ENCODE measurements around the gene OCIAD2.
"Not testable (repeated sequence)": the region's sequence is repeated elsewhere in the genome, so short reads cannot be mapped to it uniquely, and the experiment has no call there.

OCIAD2 gene

DNA sequence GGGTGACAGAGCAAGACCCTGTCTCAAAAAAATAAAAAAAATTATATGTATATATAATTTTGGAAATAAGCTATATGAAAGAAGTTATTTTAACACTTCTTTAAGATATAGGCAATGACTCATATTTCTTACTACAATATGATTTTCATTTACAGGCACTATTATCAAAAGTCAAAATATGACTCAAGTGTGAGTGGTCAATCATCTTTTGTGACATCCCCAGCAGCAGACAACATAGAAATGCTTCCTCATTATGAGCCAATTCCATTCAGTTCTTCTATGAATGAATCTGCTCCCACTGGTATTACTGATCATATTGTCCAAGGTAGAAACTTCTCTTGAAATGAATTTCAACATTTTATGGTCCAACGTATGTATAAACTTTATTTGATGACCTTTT lies 54.9 kb downstream of the OCIAD2 start:
- DNase-seq, result no peak

- DNase-seq, result not testable (repeated sequence)
These were observed 57.8 kb downstream of the OCIAD2 start for GRCh38 chr4:48848799-48849198.

DNA sequence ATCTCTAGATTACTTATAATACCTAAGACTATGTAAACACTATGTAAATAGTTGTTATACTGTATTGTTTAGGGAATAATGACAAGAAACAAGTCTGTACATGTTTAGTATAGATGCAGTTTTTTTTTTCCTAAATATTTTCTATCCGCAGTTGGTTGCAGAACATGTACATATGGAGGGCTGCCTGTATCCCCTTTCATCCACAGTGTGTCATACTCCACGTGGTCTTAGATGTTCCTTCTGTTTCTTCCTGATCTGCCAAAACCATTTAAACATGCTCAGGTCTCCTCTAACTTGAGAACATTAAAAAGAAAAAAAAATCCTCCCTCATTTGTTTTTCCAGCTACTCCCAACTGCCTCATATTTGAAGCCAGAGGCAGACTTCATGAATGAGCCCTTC lies 61.7 kb downstream of the OCIAD2 start:
- no peak for DNase-seq

DNA sequence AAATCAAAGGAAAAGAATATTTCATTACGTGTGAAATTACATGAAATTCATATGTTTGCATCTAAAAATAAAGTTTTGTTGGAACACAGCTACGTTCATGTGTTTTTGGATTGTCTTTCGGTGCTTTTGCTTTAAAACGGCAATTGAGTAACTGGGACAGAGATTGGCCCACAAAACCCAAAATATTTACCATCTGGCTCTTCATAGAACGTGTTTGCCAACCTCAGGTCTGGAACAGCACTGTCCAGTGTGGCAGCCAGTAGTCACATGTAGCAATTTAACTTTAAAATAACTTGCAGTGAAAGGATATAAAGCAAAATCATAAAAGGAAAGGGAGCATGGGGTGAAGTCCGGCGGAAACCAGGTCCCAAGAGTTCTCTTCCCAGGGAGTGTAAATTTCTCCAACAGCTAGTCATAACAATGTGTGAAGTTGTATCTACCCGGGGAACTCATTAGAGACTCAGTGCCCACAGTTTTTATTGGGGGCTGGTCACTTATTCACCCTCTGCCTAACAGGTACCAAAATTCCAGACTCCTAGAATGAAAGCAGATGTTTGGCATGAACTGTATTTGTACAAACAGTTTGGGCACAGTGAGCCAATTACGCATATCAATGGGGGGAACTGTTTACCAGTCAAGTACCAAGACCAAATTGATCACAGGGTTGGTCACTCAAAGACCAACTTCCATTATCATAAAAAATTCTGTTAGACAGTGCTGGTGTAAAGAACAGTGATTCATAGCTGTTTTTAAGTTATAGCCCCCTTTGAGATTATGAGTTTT lies 65.3 kb downstream of the OCIAD2 start:
- DNase-seq, result no peak

- DNase-seq, result no peak
These were observed 69.9 kb downstream of the OCIAD2 start for GRCh38 chr4:48836658-48837057.
